ENCODE measurements around the gene ZNF593OS.

ZNF593OS gene

DNA sequence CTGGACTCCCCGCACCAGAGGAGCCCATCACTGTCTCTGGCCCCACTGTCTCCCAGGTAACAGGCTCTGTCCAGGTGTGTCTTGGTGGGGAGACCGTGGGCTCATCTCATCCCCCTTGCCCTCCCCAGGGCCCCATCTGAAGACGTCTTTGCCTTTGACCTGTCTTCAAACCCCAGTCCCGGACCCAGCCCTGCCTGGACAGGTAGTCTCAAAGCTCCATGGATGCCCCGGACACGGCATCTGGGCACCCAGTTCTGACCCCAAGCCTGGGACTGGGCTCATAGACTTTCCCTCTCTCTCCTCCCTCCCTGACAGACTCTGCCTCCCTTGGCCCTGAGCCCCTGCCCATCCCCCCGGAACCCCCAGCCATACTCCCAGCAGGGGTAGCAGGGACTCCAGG, 12.5 kb upstream of the ZNF593OS start:
- DNase-seq (ENCODE audit: low read depth in 2 of 2), result no peak

DNA sequence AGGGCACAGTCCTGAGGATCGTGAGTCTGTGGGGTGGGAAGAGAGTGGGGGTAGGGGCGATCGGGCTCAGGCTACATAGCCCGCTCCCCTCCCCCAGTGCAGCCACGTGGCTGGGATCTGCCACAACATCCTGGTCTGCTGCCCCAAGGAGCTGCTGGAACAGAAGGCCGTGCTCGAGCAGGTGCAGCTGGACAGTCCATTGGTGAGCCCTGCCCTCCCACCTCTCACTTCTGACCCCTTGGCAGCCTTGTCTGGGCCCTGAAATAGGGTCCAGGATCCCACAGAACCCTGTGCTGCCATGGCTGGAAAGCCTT, 10.7 kb upstream of the ZNF593OS start:
- no peak for DNase-seq (ENCODE audit: low read depth in 2 of 2)

DNA sequence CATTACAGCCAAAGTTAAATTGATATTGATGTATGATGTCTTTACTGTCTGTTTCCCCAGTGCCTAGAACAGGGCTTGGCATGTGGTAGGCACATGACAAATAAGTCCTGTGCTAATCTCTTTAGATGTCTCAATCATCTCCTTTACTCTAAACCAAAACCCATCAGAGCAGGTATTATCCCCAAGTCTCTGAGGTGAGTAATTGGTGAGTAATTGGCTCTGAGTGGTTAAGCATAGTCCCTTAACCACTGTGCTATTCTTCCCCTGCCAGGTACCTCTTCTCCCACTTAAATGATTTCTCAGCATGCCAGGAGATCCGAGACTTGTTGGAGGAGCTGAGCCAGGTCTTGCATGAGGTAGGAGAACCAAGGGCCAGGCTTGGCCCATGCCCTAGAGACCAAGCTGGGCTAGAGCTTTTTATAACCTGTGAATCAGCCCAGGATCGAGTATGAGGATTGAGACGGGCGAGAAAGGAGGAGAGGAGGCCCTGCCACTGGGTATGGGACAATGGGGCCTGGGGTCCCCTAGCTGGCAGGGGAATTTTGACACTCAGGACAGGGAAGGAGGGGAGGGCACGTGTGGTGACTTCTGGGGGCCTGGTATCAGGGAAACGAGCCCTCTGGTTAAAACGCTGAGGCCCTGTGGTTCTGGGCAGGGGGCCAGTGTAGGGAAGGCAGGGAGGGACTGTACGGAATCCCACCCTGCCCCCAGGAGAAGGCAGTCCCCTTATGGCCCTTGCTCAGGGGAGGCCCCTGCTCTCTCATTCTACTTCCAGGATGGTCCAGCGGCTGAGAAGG, 10.2 kb upstream of the ZNF593OS start:
- DNase-seq (ENCODE audit: low read depth in 2 of 2), result no peak

DNA sequence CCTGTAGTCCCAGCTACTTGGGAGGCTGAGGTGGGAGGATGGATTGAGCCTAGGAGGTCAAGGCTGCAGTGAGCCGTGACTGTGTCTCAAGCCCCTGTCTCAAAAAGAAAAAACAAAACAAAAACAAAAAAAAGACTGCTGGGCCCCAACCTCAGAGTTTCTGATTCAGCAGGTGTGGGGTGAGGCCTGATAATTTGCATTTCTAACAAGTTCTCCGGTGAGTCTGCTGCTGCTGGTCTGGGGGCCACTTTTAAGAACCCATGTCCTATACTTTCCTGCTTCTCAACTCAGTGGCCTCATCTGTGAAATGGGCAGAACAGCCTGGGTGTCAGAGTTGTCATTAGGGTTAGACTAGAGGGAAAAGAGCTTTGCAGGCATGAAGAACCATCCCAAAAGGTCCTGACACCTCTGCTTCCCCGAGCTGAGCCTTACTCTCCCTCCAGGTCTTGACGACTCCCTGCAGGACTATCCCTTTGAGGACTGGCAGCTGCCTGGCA, 8.4 kb upstream of the ZNF593OS start:
- DNase-seq (ENCODE audit: low read depth in 2 of 2), result no peak

DNA sequence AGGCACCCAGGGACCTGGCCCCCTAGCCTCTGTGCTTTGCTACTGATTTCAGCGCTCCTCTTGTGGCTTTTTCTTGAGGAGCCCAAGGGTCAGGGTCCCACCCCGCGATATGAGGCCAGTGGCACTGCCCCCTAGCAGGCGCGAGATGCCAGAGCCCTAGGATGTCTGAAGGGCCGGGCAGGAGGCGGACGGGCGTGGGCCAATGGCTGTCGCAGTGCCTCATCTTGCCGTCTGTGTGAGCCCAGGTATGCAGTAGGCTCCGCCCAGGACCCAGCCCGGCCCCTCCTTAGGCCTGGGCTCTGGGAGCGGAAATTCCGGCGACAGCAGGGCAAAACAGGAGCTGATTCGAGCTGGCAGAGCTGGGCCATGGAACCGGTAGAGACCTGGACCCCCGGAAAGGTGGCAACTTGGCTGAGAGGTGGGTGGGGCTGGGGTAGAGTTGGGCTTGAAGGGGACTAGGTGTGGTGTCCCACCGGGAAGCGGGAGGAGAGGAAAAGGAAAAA, 5.6 kb upstream of the ZNF593OS start, which contains the start of gene CNKSR1:
Gene CNKSR1 (plus strand): TSS at position 310 of the 503 bp plus-strand sequence. CDS start 57 bp downstream, at position 367.
- no peak for DNase-seq (ENCODE audit: low read depth in 2 of 2)

DNA sequence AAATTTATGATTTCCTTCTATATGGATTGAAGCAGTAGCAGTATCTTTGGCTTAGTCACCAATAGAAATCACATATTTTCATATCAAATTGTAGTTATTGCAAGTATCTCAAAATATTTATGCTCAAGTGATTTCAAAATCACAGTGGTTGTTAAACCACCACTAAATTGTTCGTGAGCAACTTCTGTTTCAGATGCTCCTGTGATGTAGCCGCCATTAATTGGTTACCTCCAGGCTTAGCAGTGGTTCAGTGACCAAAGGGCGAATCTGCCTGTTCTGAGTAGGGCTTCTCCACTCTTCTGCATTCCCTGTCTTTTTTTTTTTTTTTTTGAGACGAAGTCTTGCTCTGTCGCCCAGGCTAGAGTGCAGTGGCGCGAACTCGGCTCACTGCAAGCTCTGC, 3.7 kb upstream of the ZNF593OS start:
- DNase-seq (ENCODE audit: low read depth in 2 of 2), result no peak

DNA sequence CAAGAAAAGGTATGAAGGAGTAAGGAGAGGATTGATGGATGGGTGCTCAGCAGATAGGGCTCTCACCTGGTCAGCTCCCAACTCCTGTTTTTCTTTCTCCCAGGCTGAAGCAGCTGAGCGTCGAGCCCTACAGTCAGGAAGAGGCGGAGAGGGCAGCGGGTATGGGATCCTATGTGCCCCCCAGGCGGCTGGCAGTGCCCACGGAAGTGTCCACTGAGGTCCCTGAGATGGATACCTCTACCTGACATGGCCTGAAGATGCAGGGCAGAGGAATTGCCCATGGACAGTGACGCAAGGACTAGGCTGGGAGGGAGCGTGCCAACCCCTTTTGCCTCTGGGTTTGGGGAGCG, 1.2 kb downstream of the ZNF593OS start:
- DNase-seq (ENCODE audit: low read depth in 2 of 2), result no peak

DNA sequence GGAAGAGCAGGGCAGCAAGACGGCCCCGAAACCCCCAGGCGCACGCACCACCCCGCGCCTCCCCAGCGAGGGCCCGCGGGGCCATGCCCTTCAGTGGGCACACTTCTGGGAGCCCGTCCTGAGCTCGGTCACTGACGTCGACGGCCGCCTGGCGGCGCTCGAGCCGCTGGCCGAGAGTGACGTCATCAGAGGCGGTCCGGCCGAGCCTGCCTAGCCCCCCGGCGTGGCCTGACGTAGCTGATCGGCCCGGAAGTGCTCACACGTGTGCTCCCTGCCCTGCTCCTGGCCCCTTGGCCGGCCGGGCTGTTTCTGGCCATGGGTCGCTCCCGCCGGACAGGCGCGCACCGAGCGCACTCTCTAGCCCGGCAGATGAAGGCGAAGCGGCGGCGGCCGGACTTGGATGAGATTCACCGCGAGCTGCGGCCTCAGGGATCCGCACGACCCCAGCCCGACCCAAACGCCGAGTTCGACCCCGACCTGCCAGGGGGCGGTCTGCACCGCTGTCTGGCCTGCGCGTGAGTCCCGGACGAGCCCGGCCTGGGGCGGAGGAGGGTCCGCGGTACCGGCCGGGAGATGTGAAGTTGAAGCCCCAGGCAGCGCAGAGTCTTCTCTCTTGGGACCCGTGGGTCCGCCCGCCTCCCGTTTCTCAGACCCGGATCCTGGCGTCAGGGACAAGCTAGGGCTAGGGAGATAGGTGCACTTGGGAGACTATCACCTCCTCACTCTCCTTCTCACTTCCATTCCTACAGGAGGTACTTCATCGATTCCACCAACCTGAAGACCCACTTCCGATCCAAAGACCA, 1.8 kb downstream of the ZNF593OS start, which contains the start of gene ZNF593:
Gene ZNF593 (plus strand): TSS at position 240 of the 803 bp plus-strand sequence. CDS start 76 bp downstream, at position 316.
- peak; percentile 60 to 63 for DNase-seq (ENCODE audit: low read depth in 2 of 2)

DNA sequence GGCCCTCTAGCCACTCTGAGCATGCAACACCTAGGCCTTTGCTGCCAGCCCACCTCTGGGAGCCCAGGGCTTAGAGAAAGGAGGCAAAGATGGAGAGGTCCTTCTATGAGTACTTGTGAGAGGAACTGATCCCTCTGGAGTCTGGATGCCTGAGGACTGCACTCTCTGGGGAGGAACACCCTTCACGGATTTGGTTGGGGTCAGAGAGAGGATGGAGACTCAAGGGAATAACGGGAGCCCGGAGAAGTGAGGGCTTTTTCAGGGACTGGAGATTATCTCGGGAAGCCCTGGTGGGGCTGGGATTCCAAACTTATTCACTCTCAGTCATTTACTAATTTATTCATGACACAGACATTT, 2.5 kb downstream of the ZNF593OS start:
- no peak for DNase-seq (ENCODE audit: low read depth in 2 of 2)

DNA sequence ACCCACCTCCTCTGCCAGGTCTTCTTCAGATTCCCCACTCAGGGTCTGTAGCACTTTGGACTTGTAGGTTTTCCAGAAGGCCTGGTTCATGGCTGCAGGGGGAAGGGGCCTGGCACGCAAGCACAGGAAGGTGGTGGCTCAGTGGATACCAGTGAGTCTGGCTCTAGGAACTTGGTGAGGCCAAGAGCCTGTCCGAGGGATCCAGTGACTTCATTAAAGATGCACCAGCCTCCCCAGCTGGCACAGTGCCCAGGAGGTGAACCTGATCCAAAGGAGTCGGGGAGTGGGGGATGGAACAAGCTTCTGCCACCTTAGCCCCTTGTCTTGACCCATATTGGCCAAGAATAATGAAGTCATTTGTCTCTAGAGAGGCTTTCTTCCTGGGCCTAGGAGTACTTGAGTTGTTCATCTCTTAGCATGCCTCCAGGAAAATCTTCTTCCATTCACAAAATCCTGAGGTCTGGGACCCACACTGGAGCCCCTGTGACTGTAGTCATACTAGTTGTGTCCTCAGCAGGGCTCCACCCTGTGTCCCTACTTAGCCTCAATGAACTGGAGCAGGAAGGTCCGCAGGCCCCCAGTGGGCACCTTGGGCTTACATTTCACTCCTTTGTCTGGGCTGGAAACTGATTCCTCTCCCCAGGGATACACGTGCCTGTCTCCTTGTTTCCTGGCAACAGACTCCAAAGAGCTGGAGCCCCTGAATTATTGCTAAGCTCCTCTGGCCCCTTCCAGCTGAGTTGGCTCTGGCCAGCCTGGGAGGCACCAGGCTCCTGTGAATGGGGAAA, 3.0 kb downstream of the ZNF593OS start, which contains the start of gene C1orf232:
Gene C1orf232 (minus strand): TSS at position 554 of the 788 bp plus-strand sequence. CDS start 464 bp downstream, at position 90.
- no peak for DNase-seq (ENCODE audit: low read depth in 2 of 2)

DNA sequence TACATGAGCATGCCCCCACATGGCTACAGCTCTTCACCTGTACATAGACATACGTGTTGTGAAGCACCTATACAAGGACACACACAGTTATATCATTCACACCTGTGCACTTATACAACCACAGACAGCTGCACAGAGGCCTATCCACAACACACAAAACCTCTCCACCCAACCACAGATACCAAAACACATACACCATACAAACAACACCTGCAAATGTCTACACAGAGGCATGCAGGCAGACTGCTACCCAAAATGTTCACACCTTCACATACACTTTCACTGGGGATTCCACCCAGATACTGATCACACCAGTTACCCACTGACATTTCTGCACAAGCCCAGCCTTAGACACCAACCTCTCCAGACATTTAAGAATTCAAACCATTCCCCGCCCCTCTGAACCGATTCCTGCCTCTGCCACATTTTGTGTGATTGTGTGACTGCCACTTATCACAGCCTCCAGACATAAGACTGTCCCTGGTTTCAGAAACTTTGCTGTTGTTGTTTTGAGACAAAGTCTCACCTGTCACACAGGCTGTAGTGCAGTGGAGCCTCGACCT, 4.8 kb downstream of the ZNF593OS start:
- DNase-seq (ENCODE audit: low read depth in 2 of 2), result no peak

DNA sequence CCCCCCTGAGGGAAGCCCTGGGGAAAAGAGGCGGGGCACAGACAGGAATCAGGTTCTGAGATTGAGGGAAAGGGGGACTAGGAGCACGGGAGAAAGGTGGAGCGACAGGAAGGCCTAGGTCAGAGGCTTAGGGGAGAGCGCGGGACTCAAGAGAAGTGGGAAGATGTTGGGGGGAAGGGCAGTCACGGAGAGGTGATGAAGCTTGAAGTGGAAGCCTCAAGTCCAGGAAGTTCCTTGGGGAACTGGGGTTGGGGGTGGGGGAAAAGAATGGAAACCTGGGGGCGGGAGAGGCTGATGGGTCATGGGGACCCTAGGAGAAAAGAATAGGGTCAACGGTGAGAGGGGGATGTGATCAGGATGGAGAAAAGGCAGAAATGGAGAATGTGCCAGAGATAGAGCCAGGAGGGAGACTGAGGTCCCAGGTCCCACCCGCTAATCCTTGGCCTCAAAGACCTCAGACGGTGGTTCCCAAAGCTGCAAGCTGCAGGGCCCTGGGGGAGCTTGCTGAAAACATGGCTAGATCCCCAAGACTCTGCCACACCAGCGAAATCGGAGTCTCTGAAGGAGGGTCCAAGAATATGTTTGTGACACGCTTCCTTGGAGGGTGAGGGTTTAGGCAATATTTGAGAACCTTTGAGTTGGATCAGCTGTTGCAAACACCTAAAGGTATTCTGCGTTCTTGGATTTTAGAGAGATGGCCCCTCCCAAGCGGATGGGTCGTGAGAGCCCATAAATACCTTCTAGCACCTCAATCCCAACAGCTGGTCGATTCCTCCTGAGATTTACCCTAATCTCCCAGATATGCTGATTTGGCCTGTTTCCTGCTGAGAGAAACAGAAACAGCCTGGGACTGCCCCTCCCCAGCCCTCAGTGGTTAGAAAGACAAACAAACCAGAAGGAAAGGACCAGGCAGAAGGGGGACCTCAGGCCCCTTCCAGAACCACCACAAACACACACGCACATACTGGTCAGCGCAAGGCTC, 6.5 kb downstream of the ZNF593OS start:
- no peak for DNase-seq (ENCODE audit: low read depth in 2 of 2)

DNA sequence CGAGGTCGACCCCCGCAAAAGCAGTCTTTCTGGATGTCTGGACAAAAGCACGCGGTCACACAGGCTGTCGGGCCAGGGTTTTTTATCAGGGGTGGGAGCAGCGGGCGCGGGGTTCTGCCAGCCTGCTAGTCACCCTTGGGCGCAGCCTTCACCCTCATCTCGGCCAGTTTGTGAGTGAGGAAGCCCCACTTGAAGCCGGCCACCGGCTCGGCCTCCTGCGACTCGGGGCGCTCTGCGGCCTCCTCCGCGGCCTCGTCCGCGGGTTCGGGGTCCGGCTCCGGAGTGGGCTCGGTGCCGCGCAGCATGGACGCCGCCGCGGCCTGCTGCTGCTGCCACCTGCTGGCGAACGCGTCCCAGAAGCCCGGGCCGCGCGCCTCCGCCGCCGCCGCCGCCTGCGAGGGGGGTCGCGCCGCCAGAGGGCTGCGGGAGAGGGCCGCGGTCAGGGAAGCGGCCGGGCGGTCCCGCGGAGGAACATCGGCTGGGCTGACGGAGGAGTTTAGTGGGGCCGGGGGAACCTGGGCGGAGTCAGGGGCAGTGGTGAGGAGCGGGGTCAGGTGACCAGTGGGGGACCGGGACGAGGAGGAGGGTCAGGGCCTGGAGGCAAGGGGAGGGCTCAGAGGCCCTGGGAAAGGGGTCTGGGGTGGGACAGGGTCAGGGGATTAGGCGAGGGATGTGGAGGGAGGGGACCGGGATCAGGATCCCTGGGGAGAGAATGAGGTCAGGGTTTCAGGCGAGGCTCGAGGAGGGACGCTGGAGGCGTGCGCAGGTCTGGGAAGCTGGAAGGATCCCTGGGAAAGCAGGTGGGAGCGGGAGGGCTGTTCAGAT, 7.4 kb downstream of the ZNF593OS start:
- DNase-seq (ENCODE audit: low read depth in 2 of 2), result no peak

DNA sequence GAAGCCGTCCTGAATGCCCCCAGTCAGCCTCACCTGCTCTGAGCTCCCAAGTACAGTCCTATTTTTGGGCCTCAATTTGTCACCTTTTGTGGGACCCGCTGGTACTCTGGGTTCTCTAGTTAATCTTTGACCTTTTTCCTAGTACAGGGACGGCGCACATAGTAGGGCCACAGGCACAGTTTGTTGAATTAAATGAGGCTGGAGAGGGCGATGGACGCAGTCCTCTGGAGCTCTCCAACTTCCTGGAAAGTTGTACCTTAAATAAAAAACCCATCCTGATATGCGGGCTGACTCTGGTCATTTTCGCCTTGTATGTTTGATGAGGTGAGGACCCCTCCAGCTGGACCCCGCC, 8.0 kb downstream of the ZNF593OS start:
- DNase-seq (ENCODE audit: low read depth in 2 of 2), result no peak

DNA sequence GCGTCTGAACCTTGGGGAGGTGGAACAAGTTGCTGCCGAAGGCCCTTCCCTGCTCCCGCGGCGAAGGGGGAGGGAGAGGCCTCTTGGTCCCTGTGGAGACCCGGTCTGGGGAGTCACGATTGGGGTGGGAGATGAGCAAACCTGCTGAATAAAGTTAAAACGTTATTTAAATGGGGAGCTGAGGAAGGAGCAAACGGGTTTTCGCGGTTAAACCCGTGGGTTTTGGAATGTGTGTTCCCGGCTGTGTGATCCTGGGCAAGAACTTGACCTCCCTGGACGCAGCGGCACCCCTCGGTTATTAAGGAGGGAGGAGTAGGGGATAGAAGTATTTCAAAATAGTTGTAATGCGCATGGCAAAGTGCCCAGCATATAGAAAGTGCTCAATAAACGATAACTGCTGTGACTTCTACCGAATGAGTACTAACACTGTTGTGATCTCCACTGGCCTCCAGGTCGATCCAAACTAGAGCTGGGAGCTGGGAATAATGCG, 9.4 kb downstream of the ZNF593OS start:
- no peak for DNase-seq (ENCODE audit: low read depth in 2 of 2)

DNA sequence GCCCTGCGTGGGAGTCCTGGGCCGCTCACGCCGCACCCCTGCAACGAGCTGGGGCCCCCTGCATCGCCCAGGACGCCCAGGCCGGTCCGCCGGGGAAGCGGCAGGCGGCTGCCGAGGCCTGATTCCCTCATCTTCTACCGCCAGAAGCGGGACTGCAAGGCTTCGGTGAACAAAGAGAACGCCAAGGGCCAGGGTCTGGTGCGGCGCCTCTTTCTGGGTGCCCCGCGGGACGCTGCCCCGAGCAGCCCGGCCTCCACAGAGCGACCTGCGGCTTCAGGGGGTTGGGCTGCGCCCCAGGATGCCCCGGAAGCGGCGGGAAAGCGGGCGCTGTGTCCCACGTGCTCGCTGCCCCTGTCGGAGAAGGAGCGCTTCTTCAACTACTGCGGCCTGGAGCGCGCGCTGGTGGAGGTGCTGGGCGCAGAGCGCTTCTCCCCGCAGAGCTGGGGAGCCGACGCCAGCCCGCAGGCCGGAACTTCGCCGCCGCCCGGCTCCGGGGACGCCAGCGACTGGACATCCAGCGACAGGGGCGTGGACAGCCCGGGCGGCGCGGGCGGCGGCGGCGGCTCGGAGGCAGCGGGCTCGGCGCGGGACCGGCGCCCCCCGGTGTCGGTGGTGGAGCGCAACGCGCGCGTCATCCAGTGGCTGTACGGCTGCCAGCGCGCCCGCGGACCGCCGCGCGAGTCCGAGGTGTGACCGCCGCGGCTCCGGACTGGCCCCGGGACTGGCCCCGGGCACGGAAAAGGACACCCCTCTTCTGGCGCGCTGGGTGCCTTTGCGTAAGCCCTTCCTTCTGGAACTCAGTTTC, 10.0 kb downstream of the ZNF593OS start:
- peak in 1 of 2 experiments; percentile 6 for DNase-seq (ENCODE audit: low read depth in 2 of 2)

DNA sequence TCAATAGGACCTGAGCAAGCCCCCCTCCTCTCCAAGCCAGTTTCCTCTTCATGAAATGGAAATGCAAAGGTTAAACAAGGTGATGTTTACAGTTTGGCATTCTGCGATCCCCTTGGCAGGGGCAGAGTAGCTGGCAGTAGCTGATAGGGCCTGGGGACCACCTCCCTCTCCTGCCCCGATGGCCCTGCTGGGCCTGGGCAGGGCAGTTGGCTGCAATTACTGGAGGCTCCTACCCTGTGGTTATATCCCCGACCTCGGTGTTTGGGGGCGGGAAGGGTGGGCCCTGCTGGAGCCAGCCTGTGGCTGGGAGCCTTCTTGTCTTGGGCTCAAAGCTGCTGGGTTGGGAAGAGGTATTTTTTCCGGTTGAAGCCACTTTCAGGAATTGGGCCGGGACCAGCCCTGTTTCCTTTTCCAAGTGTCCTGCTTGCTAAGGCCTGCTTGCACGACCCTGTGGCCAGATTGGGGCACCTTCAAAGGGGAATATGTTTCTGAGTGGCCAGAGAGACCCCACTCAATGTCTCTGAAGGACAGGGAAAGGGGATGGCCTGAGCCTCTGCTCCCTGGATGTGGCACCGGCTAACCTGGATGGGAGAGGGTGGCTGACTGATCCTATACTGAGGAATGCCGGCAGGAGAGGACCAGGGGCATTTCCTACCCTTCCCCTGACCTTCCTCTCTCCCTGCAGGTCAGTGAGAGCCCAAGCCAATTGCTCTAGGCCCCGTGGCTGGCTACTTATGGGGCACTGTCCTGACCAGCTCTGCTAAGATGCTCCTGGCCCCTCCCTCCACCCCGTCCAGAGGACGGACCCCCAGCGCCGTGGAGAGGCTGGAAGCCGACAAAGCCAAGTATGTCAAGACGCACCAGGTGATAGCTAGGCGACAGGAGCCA, 10.9 kb downstream of the ZNF593OS start:
- no peak for DNase-seq (ENCODE audit: low read depth in 2 of 2)

DNA sequence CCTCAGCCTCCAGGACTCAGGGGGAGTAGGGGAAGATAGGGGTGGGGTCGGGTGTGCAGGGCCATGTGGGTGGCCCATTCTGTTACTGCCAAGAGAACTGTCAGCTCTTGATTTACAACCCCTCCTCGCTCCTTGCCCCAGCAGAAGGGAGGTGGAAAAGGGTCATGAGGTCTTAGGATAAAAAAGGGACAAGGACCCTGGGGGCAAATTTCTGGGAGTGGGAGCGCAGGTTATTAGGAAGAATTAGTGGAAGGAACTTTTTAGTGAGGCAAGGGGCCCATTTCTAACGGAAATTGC, 11.9 kb downstream of the ZNF593OS start:
- DNase-seq (ENCODE audit: low read depth in 2 of 2), result no peak
